Measurements from ENCODE around the gene SEMA5A. TPM values are rescaled to one million over a fixed set of nuclear protein-coding genes. Genes with fewer than 3 reads are reported as not detected.

SEMA5A gene
- polyA plus RNA-seq, 1 donor from 2014 or later, result 3.2 TPM

DNA sequence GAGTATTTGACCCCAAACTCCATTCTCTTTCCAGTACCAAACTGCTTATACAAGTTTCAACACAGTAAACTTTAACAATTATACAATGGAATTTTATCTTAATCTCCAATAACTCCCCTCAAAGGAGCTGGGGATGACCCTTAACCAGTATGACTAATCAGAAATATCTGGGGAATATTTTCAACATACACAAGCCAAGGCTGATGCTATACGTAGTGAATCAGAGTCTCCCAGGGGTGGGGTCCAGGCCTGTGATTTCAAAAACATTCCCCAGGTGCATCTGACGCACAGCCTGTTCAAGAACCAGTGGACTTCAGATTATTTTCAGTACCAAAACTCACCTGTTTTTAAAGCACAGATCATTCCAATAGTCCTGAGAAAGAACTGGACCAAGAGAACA lies 11.8 kb upstream of the SEMA5A start:
- Histone ChIP-seq H3K9ac (ENCODE audit: low read length) (no peak overlapping the region), H3K9me3 (ENCODE audit: low read length) (no peaks in the 10 kb centered on the region), H3K36me3 (ENCODE audit: insufficient read depth, low read length) (no peaks in the 10 kb centered on the region), H3K79me2 (replicated peaks; ENCODE audit: insufficient read depth, low read length) (no peaks in the 10 kb centered on the region), H4K20me1 (ENCODE audit: insufficient read depth) (no peaks in the 10 kb centered on the region), H3F3A (ENCODE audit: insufficient read depth, low read length, poor library complexity, severe bottlenecking) (no peaks in the 10 kb centered on the region), H3K4me3 (ENCODE audit: low read length) (no peak overlapping the region), H3K9me2 (ENCODE audit: insufficient read depth, low read length) (no peaks in the 10 kb centered on the region), H3K27me3 (ENCODE audit: insufficient read depth, low read depth, low read length) (no peaks in the 10 kb centered on the region), H3K27ac (ENCODE audit: low read length) (no peak overlapping the region), H3K4me2 (ENCODE audit: low read length) (no peak overlapping the region), H2AFZ (ENCODE audit: low read depth, low read length) (no peak overlapping the region)
- no peak for TF ChIP-seq EZH2 (IDR thresholded peaks at IDR 0.05; ENCODE audit: borderline replicate concordance, insufficient read depth, low read length, poor library complexity, severe bottlenecking)
- no peak for TF ChIP-seq TAF1 (IDR thresholded peaks at IDR 0.05; ENCODE audit: low read depth)
- no peak for TF ChIP-seq SMC3 (conservative IDR thresholded peaks at IDR 0.05; ENCODE audit: poor library complexity)
- TF ChIP-seq EP300 (conservative IDR thresholded peaks at IDR 0.05; ENCODE audit: poor library complexity, severe bottlenecking), result no peak
- no peak for TF ChIP-seq POLR2AphosphoS5 (IDR thresholded peaks at IDR 0.05)
- TF ChIP-seq, protein P1, sequence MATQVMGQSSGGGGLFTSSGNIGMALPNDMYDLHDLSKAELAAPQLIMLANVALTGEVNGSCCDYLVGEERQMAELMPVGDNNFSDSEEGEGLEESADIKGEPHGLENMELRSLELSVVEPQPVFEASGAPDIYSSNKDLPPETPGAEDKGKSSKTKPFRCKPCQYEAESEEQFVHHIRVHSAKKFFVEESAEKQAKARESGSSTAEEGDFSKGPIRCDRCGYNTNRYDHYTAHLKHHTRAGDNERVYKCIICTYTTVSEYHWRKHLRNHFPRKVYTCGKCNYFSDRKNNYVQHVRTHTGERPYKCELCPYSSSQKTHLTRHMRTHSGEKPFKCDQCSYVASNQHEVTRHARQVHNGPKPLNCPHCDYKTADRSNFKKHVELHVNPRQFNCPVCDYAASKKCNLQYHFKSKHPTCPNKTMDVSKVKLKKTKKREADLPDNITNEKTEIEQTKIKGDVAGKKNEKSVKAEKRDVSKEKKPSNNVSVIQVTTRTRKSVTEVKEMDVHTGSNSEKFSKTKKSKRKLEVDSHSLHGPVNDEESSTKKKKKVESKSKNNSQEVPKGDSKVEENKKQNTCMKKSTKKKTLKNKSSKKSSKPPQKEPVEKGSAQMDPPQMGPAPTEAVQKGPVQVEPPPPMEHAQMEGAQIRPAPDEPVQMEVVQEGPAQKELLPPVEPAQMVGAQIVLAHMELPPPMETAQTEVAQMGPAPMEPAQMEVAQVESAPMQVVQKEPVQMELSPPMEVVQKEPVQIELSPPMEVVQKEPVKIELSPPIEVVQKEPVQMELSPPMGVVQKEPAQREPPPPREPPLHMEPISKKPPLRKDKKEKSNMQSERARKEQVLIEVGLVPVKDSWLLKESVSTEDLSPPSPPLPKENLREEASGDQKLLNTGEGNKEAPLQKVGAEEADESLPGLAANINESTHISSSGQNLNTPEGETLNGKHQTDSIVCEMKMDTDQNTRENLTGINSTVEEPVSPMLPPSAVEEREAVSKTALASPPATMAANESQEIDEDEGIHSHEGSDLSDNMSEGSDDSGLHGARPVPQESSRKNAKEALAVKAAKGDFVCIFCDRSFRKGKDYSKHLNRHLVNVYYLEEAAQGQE (IDR thresholded peaks at IDR 0.05; ENCODE audit: borderline replicate concordance), result no peak
- no peak for TF ChIP-seq MXI1 (conservative IDR thresholded peaks at IDR 0.05; ENCODE audit: poor library complexity, severe bottlenecking)
- TF ChIP-seq RAD21 (conservative IDR thresholded peaks at IDR 0.05), result no peak
- TF ChIP-seq, protein P2, sequence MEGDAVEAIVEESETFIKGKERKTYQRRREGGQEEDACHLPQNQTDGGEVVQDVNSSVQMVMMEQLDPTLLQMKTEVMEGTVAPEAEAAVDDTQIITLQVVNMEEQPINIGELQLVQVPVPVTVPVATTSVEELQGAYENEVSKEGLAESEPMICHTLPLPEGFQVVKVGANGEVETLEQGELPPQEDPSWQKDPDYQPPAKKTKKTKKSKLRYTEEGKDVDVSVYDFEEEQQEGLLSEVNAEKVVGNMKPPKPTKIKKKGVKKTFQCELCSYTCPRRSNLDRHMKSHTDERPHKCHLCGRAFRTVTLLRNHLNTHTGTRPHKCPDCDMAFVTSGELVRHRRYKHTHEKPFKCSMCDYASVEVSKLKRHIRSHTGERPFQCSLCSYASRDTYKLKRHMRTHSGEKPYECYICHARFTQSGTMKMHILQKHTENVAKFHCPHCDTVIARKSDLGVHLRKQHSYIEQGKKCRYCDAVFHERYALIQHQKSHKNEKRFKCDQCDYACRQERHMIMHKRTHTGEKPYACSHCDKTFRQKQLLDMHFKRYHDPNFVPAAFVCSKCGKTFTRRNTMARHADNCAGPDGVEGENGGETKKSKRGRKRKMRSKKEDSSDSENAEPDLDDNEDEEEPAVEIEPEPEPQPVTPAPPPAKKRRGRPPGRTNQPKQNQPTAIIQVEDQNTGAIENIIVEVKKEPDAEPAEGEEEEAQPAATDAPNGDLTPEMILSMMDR (IDR thresholded peaks at IDR 0.05; ENCODE audit: poor library complexity, severe bottlenecking), result no peak

DNA sequence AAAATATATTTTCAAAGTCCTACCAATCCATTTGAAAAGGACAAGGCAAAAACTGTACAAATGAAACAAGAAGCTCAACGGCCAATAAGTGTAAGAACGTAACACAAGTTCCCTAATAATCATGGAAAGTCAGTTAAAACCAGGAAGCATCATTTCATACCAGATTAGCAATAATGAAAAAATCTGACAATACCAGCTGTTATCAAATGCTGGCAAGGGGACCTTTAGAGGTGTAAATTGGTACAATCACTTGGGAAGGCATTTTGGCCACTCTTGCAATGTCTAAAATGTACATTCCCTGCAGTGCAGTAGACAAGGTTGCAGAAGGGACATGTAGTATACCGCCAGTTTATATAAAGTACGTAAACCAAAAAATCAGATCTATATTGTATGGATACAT lies 10.1 kb upstream of the SEMA5A start:
- Histone ChIP-seq H3K4me2 (ENCODE audit: low read length) (no peak overlapping the region), H3K27ac (ENCODE audit: low read length) (no peak overlapping the region), H3K36me3 (ENCODE audit: insufficient read depth, low read length) (no peaks in the 10 kb centered on the region), H3K4me3 (ENCODE audit: low read length) (no peak overlapping the region), H3K9me2 (ENCODE audit: insufficient read depth, low read length) (no peaks in the 10 kb centered on the region), H3K79me2 (replicated peaks; ENCODE audit: insufficient read depth, low read length) (no peaks in the 10 kb centered on the region), H3K9ac (ENCODE audit: low read length) (no peak overlapping the region), H3F3A (ENCODE audit: insufficient read depth, low read length, poor library complexity, severe bottlenecking) (no peaks in the 10 kb centered on the region), H2AFZ (ENCODE audit: low read depth, low read length) (no peak overlapping the region), H3K27me3 (ENCODE audit: insufficient read depth, low read depth, low read length) (no peaks in the 10 kb centered on the region), H3K9me3 (ENCODE audit: low read length) (no peaks in the 10 kb centered on the region), H4K20me1 (ENCODE audit: insufficient read depth) (no peaks in the 10 kb centered on the region)
- no peak for TF ChIP-seq TAF1 (IDR thresholded peaks at IDR 0.05; ENCODE audit: low read depth)

DNA sequence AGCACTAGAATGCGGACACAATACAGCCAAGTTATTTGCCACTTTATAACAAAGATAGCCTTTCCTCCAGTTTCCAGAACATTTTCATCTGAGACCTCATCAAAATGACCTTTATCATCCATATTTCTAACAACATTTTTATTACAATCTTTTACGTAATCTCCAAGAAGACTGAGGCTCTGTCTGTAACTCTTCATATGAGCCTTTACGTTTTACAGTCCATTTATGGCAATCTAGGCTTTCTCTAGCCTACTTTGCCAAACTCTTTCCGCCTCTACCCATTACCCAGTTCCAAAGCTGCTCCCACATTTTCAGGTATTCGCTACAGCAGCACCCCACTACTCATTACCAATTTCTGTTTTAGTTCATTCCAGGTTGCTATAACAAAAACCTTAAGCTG lies 8.2 kb upstream of the SEMA5A start:
- Histone ChIP-seq H3K4me3 (ENCODE audit: low read length) (no peak overlapping the region), H2AFZ (ENCODE audit: low read depth, low read length) (no peak overlapping the region), H3K9ac (ENCODE audit: low read length) (no peak overlapping the region), H3K4me2 (ENCODE audit: low read length) (no peak overlapping the region), H3K79me2 (replicated peaks; ENCODE audit: insufficient read depth, low read length) (no peaks in the 10 kb centered on the region), H3K9me3 (ENCODE audit: low read length) (no peaks in the 10 kb centered on the region), H3K27me3 (ENCODE audit: insufficient read depth, low read depth, low read length) (no peaks in the 10 kb centered on the region), H3K36me3 (ENCODE audit: insufficient read depth, low read length) (no peaks in the 10 kb centered on the region), H3F3A (ENCODE audit: insufficient read depth, low read length, poor library complexity, severe bottlenecking) (no peaks in the 10 kb centered on the region), H3K27ac (ENCODE audit: low read length) (no peak overlapping the region), H3K9me2 (ENCODE audit: insufficient read depth, low read length) (no peaks in the 10 kb centered on the region), H4K20me1 (ENCODE audit: insufficient read depth) (no peaks in the 10 kb centered on the region)
- TF ChIP-seq TAF1 (IDR thresholded peaks at IDR 0.05; ENCODE audit: low read depth) (no peak), EP300 (conservative IDR thresholded peaks at IDR 0.05; ENCODE audit: poor library complexity, severe bottlenecking) (no peak), EZH2 (IDR thresholded peaks at IDR 0.05; ENCODE audit: borderline replicate concordance, insufficient read depth, low read length, poor library complexity, severe bottlenecking) (no peak), RAD21 (conservative IDR thresholded peaks at IDR 0.05) (no peak), SMC3 (conservative IDR thresholded peaks at IDR 0.05; ENCODE audit: poor library complexity) (no peak), MXI1 (conservative IDR thresholded peaks at IDR 0.05; ENCODE audit: poor library complexity, severe bottlenecking) (no peak), POLR2AphosphoS5 (IDR thresholded peaks at IDR 0.05) (no peak)
- TF ChIP-seq, protein P1 (IDR thresholded peaks at IDR 0.05; ENCODE audit: borderline replicate concordance), result no peak
- TF ChIP-seq, protein P2 (IDR thresholded peaks at IDR 0.05; ENCODE audit: poor library complexity, severe bottlenecking), result no peak
